ENCODE data around the gene EHMT1.

DNA sequence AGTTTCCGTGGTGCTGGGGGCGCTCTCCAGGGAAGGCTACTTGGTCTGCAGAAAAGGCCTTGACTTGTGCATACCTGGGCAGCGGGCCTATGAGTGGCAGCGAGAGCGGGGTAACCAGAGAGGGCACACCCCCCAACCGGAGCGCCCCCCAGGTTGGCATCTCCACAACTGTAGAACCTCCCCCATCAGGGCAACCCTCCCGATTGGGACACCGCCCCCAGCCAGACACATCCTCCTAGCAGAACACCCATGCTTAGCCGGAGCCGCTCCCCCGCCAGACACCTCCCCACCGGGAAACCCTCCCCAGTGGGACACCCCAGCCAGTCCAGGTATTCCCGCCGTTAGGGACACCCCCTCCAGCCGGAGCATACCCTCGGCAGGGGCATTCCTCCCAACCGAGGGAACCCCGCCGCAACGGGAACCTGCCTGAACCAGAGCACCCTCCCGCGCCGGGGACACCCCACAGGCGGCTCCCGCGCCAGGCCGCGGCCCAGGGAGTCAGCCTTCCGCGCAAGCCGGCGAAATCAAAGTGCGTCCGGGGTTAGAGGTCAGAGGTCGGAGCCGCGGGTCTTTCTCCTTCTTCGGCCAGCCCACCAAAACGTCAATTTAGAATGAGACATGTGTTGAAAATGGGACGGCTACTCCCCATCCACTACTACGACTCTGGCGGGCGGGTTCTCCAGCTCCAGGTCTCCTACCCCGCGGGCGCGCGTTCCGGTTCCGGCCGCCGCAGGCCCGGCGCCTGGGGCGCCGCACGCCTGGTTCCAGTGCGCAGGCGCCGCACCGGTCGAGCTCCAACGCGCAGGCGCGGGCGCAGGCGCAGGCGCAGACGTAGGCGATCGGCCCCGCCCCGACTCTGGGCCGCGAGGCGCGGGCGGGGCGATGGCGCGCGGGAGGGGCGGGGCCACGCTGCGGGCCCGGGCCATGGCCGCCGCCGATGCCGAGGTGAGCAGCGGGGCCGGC is at the start of gene EHMT1:
- TF ChIP-seq, protein P1, sequence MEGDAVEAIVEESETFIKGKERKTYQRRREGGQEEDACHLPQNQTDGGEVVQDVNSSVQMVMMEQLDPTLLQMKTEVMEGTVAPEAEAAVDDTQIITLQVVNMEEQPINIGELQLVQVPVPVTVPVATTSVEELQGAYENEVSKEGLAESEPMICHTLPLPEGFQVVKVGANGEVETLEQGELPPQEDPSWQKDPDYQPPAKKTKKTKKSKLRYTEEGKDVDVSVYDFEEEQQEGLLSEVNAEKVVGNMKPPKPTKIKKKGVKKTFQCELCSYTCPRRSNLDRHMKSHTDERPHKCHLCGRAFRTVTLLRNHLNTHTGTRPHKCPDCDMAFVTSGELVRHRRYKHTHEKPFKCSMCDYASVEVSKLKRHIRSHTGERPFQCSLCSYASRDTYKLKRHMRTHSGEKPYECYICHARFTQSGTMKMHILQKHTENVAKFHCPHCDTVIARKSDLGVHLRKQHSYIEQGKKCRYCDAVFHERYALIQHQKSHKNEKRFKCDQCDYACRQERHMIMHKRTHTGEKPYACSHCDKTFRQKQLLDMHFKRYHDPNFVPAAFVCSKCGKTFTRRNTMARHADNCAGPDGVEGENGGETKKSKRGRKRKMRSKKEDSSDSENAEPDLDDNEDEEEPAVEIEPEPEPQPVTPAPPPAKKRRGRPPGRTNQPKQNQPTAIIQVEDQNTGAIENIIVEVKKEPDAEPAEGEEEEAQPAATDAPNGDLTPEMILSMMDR (IDR thresholded peaks at IDR 0.05), result peak in 1 of 6 experiments; percentile 6
- TF ChIP-seq POLR2A (IDR thresholded peaks at IDR 0.05), result peak; percentile 82 to 84

Measured in Peyer's patch (tissue), 4 donors.